ENCODE results near the gene ANKRD22.

Gene ANKRD22

DNA sequence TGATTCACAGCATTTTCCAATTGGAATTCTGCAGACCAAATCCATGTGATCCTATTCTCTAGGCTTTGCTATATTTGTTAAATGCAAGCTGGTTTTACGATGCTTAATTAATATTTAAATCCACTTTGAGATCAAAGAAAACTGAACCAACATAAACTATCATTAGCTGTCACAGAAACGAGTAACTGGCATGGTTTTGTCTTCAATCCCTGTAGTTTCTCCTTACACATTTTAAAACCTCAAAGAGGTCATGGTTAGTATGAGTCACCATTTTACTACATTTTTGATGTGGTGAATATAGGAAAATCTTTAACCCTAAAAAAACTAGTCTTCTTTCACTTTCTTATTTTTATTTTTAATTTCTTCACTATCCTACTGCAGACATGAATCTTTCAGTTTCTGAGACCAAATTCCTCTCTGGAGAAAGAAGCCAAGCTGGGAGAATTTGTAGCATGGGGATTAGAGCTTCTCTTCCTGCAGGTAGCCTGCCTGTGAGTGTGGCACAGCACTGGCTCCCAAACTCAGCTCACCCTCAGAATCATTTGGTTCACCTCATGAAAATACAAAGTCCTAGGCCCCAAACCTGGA lies 57.8 kb downstream of the ANKRD22 start:
- TF ChIP-seq TOX (CRISPR knock-in tag; IDR thresholded peaks at IDR 0.05; ENCODE audit: borderline replicate concordance): no peak
- TF ChIP-seq, protein P1, sequence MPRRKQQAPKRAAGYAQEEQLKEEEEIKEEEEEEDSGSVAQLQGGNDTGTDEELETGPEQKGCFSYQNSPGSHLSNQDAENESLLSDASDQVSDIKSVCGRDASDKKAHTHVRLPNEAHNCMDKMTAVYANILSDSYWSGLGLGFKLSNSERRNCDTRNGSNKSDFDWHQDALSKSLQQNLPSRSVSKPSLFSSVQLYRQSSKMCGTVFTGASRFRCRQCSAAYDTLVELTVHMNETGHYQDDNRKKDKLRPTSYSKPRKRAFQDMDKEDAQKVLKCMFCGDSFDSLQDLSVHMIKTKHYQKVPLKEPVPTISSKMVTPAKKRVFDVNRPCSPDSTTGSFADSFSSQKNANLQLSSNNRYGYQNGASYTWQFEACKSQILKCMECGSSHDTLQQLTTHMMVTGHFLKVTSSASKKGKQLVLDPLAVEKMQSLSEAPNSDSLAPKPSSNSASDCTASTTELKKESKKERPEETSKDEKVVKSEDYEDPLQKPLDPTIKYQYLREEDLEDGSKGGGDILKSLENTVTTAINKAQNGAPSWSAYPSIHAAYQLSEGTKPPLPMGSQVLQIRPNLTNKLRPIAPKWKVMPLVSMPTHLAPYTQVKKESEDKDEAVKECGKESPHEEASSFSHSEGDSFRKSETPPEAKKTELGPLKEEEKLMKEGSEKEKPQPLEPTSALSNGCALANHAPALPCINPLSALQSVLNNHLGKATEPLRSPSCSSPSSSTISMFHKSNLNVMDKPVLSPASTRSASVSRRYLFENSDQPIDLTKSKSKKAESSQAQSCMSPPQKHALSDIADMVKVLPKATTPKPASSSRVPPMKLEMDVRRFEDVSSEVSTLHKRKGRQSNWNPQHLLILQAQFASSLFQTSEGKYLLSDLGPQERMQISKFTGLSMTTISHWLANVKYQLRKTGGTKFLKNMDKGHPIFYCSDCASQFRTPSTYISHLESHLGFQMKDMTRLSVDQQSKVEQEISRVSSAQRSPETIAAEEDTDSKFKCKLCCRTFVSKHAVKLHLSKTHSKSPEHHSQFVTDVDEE (CRISPR knock-in tag; IDR thresholded peaks at IDR 0.05): no peak
- no peak for TF ChIP-seq ZFP3 (CRISPR knock-in tag; IDR thresholded peaks at IDR 0.05)
- TF ChIP-seq, protein P2, sequence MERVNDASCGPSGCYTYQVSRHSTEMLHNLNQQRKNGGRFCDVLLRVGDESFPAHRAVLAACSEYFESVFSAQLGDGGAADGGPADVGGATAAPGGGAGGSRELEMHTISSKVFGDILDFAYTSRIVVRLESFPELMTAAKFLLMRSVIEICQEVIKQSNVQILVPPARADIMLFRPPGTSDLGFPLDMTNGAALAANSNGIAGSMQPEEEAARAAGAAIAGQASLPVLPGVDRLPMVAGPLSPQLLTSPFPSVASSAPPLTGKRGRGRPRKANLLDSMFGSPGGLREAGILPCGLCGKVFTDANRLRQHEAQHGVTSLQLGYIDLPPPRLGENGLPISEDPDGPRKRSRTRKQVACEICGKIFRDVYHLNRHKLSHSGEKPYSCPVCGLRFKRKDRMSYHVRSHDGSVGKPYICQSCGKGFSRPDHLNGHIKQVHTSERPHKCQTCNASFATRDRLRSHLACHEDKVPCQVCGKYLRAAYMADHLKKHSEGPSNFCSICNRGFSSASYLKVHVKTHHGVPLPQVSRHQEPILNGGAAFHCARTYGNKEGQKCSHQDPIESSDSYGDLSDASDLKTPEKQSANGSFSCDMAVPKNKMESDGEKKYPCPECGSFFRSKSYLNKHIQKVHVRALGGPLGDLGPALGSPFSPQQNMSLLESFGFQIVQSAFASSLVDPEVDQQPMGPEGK (CRISPR knock-in tag; IDR thresholded peaks at IDR 0.05; ENCODE audit: borderline replicate concordance): no peak
- TF ChIP-seq CSRNP3 (CRISPR knock-in tag; IDR thresholded peaks at IDR 0.05): no peak
- TF ChIP-seq ARNTL (CRISPR knock-in tag; IDR thresholded peaks at IDR 0.05; ENCODE audit: borderline replicate concordance, low read depth): no peak
- no peak for TF ChIP-seq RARB (CRISPR knock-in tag; IDR thresholded peaks at IDR 0.05)
- TF ChIP-seq ZFP30 (CRISPR knock-in tag; IDR thresholded peaks at IDR 0.05): no peak
- TF ChIP-seq ESRRG (CRISPR knock-in tag; IDR thresholded peaks at IDR 0.05): no peak
- TF ChIP-seq, protein P3, sequence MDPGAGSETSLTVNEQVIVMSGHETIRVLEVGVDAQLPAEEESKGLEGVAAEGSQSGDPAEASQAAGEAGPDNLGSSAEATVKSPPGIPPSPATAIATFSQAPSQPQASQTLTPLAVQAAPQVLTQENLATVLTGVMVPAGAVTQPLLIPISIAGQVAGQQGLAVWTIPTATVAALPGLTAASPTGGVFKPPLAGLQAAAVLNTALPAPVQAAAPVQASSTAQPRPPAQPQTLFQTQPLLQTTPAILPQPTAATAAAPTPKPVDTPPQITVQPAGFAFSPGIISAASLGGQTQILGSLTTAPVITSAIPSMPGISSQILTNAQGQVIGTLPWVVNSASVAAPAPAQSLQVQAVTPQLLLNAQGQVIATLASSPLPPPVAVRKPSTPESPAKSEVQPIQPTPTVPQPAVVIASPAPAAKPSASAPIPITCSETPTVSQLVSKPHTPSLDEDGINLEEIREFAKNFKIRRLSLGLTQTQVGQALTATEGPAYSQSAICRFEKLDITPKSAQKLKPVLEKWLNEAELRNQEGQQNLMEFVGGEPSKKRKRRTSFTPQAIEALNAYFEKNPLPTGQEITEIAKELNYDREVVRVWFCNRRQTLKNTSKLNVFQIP (CRISPR knock-in tag; IDR thresholded peaks at IDR 0.05; ENCODE audit: borderline replicate concordance, low read depth): no peak
- TF ChIP-seq SNAI2 (CRISPR knock-in tag; IDR thresholded peaks at IDR 0.05): no peak
- TF ChIP-seq ZNF70 (CRISPR knock-in tag; IDR thresholded peaks at IDR 0.05): no peak
- TF ChIP-seq OSR1 (CRISPR knock-in tag; IDR thresholded peaks at IDR 0.05): no peak
- TF ChIP-seq CSDC2 (CRISPR knock-in tag; IDR thresholded peaks at IDR 0.05): no peak
- no peak for TF ChIP-seq GLIS3 (CRISPR knock-in tag; IDR thresholded peaks at IDR 0.05)
- TF ChIP-seq TCF4 (CRISPR knock-in tag; IDR thresholded peaks at IDR 0.05; ENCODE audit: borderline replicate concordance): no peak
- ATAC-seq: peak; percentile 77

DNA sequence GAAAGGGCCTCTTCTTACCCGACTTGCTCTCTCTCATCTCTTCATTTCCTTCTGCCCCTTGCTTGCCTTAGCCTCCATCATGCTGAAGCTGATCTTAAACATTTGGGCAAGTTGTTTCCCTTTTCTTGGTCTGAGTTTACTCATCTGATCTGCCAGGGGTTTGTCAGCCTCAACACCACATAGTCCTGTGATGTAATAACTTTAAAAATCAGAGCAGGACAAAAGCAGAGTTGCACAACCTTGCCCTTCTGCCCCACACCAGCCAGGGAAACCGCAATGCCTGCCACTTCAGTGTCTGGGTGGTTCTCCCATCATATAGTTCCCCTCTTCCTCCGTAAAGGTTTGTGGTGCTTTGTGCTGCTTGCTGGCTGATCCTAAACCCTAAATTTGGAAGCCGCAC lies 59.0 kb downstream of the ANKRD22 start:
- TF ChIP-seq, protein P4, sequence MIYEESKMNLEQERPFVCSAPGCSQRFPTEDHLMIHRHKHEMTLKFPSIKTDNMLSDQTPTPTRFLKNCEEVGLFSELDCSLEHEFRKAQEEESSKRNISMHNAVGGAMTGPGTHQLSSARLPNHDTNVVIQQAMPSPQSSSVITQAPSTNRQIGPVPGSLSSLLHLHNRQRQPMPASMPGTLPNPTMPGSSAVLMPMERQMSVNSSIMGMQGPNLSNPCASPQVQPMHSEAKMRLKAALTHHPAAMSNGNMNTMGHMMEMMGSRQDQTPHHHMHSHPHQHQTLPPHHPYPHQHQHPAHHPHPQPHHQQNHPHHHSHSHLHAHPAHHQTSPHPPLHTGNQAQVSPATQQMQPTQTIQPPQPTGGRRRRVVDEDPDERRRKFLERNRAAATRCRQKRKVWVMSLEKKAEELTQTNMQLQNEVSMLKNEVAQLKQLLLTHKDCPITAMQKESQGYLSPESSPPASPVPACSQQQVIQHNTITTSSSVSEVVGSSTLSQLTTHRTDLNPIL (CRISPR knock-in tag; IDR thresholded peaks at IDR 0.05; ENCODE audit: low read depth): no peak
- no peak for TF ChIP-seq ZNF70 (CRISPR knock-in tag; IDR thresholded peaks at IDR 0.05)
- no peak for ATAC-seq

GRCh38 chr10:88791924-88792323 lies 59.7 kb downstream of the ANKRD22 start:
- peak; percentile 81 for ATAC-seq
- no peak for TF ChIP-seq ESRRG (CRISPR knock-in tag; IDR thresholded peaks at IDR 0.05)
- TF ChIP-seq, protein P1 (CRISPR knock-in tag; IDR thresholded peaks at IDR 0.05): no peak
- no peak for TF ChIP-seq BACH2 (CRISPR knock-in tag; IDR thresholded peaks at IDR 0.05; ENCODE audit: borderline replicate concordance)
- TF ChIP-seq ARNTL (CRISPR knock-in tag; IDR thresholded peaks at IDR 0.05; ENCODE audit: borderline replicate concordance, low read depth): no peak
- TF ChIP-seq GLIS3 (CRISPR knock-in tag; IDR thresholded peaks at IDR 0.05): no peak
- TF ChIP-seq CSDC2 (CRISPR knock-in tag; IDR thresholded peaks at IDR 0.05): no peak
- TF ChIP-seq ZNF70 (CRISPR knock-in tag; IDR thresholded peaks at IDR 0.05): no peak
- TF ChIP-seq TCF4 (CRISPR knock-in tag; IDR thresholded peaks at IDR 0.05; ENCODE audit: borderline replicate concordance): no peak
- no peak for TF ChIP-seq ZC3H10 (CRISPR knock-in tag; IDR thresholded peaks at IDR 0.05)
- TF ChIP-seq OSR1 (CRISPR knock-in tag; IDR thresholded peaks at IDR 0.05): no peak
- TF ChIP-seq ZNF8 (CRISPR knock-in tag; IDR thresholded peaks at IDR 0.05): no peak
- TF ChIP-seq TOX (CRISPR knock-in tag; IDR thresholded peaks at IDR 0.05; ENCODE audit: borderline replicate concordance): no peak
- TF ChIP-seq ZNF565 (CRISPR knock-in tag; conservative IDR thresholded peaks at IDR 0.05; ENCODE audit: low read depth): no peak

Measured in SK-N-SH treated with all-trans-retinoic acid at 6 μM for 48 hours (cell line).